H1 (cell line): ENCODE data around the gene CD79A. TPM values are rescaled to one million over a fixed set of nuclear protein-coding genes. Genes with fewer than 3 reads are reported as not detected.

Experiments
- ATF2 ChIP-seq: IDR thresholded peaks from 2 replicates; pipeline ENCODE4 v1.6.1; 2012; ENCODE audit warnings: low read length, inconsistent platforms
- BCL11A ChIP-seq, 2 experiments: IDR thresholded peaks; one replicate each; pipeline ENCODE4 v1.6.1; 2011; ENCODE audit warnings: low read depth in 2 of 2, low read length in 2 of 2, mild to moderate bottlenecking in 2 of 2
- KDM5A ChIP-seq: fragments of 200-600 bp; IDR thresholded peaks from 2 replicates; pipeline ENCODE4 v1.7.1; 2012; ENCODE audit warnings: mild to moderate bottlenecking, low read length, inconsistent platforms, mixed read lengths
- SP1 ChIP-seq: IDR thresholded peaks from 2 replicates; pipeline ENCODE4 v1.6.1; 2011; ENCODE audit warnings: low read depth, low read length
- ZNF274 ChIP-seq: IDR thresholded peaks from 2 replicates; pipeline ENCODE4 v1.7.0; 2012; ENCODE audit warnings: low read length, borderline replicate concordance; ENCODE audit errors: extremely low read depth
- polyA plus RNA-seq, 7 experiments: library from polyadenylated mRNA; depleted of rRNA in 3 of 7; stranded (reverse) in 5 of 7; unstranded in 2 of 7; fragments of >200 nt in 5 of 7; fragments of 200-250 nt in 2 of 7; gene quantifications; 1 replicate in 5 of 7; 2 replicates in 1 of 7; 4 replicates in 1 of 7; pipeline versions ENCODE4 v1.2.1 to v1.2.3, GENCODE V29; 2011 to 2013; ENCODE audit warnings: missing spikeins in 2 of 7, mixed read lengths in 2 of 7
- total RNA-seq: library from RNA; stranded (reverse); fragmentation: NEBNext Ultra II Directional; extraction: Animal tissue kit (Norgen Biotek cat#: 25700); gene quantifications from 2 replicates; pipeline ENCODE4 v1.2.1, GENCODE V29; 2021
- TF ChIP-seq, protein P1 (sequence below): fragments of 300-600 bp; sonication (generic); IDR thresholded peaks from 2 replicates; pipeline ENCODE4 v1.7.1; 2012; ENCODE audit warnings: low read length, moderate library complexity, mild to moderate bottlenecking, inconsistent platforms; ENCODE audit not compliant: insufficient replicate concordance

CD79A gene
- total and polyA plus RNA-seq, 2 of the 8 experiments (the other 6 are each of a cell fraction or from before 2014, with no cell fraction given), result 0.54 to 0.77 TPM

GRCh38 chr19:41906916-41907680, 30.0 kb downstream of the CD79A start (continued):
- TF ChIP-seq, protein P1, sequence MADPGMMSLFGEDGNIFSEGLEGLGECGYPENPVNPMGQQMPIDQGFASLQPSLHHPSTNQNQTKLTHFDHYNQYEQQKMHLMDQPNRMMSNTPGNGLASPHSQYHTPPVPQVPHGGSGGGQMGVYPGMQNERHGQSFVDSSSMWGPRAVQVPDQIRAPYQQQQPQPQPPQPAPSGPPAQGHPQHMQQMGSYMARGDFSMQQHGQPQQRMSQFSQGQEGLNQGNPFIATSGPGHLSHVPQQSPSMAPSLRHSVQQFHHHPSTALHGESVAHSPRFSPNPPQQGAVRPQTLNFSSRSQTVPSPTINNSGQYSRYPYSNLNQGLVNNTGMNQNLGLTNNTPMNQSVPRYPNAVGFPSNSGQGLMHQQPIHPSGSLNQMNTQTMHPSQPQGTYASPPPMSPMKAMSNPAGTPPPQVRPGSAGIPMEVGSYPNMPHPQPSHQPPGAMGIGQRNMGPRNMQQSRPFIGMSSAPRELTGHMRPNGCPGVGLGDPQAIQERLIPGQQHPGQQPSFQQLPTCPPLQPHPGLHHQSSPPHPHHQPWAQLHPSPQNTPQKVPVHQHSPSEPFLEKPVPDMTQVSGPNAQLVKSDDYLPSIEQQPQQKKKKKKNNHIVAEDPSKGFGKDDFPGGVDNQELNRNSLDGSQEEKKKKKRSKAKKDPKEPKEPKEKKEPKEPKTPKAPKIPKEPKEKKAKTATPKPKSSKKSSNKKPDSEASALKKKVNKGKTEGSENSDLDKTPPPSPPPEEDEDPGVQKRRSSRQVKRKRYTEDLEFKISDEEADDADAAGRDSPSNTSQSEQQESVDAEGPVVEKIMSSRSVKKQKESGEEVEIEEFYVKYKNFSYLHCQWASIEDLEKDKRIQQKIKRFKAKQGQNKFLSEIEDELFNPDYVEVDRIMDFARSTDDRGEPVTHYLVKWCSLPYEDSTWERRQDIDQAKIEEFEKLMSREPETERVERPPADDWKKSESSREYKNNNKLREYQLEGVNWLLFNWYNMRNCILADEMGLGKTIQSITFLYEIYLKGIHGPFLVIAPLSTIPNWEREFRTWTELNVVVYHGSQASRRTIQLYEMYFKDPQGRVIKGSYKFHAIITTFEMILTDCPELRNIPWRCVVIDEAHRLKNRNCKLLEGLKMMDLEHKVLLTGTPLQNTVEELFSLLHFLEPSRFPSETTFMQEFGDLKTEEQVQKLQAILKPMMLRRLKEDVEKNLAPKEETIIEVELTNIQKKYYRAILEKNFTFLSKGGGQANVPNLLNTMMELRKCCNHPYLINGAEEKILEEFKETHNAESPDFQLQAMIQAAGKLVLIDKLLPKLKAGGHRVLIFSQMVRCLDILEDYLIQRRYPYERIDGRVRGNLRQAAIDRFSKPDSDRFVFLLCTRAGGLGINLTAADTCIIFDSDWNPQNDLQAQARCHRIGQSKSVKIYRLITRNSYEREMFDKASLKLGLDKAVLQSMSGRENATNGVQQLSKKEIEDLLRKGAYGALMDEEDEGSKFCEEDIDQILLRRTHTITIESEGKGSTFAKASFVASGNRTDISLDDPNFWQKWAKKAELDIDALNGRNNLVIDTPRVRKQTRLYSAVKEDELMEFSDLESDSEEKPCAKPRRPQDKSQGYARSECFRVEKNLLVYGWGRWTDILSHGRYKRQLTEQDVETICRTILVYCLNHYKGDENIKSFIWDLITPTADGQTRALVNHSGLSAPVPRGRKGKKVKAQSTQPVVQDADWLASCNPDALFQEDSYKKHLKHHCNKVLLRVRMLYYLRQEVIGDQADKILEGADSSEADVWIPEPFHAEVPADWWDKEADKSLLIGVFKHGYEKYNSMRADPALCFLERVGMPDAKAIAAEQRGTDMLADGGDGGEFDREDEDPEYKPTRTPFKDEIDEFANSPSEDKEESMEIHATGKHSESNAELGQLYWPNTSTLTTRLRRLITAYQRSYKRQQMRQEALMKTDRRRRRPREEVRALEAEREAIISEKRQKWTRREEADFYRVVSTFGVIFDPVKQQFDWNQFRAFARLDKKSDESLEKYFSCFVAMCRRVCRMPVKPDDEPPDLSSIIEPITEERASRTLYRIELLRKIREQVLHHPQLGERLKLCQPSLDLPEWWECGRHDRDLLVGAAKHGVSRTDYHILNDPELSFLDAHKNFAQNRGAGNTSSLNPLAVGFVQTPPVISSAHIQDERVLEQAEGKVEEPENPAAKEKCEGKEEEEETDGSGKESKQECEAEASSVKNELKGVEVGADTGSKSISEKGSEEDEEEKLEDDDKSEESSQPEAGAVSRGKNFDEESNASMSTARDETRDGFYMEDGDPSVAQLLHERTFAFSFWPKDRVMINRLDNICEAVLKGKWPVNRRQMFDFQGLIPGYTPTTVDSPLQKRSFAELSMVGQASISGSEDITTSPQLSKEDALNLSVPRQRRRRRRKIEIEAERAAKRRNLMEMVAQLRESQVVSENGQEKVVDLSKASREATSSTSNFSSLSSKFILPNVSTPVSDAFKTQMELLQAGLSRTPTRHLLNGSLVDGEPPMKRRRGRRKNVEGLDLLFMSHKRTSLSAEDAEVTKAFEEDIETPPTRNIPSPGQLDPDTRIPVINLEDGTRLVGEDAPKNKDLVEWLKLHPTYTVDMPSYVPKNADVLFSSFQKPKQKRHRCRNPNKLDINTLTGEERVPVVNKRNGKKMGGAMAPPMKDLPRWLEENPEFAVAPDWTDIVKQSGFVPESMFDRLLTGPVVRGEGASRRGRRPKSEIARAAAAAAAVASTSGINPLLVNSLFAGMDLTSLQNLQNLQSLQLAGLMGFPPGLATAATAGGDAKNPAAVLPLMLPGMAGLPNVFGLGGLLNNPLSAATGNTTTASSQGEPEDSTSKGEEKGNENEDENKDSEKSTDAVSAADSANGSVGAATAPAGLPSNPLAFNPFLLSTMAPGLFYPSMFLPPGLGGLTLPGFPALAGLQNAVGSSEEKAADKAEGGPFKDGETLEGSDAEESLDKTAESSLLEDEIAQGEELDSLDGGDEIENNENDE, result no peak
- TF ChIP-seq ZNF274 (no peak), KDM5A (no peak), ATF2 (no peak), SP1 (no peak), BCL11A (IDR thresholded peaks at IDR 0.05; ENCODE audit: low read depth in 2 of 2, low read length in 2 of 2) (no peak)
